H1 (cell line): ENCODE measurements around the gene FLNA. TPM values are rescaled to one million over a fixed set of nuclear protein-coding genes. Genes with fewer than 3 reads are reported as not detected.

ENCODE experiments used
- ATF2 ChIP-seq: IDR thresholded peaks from 2 replicates; pipeline ENCODE4 v1.6.1; 2012; ENCODE audit warnings: low read length, inconsistent platforms
- ATF3 ChIP-seq: IDR thresholded peaks from 2 replicates; pipeline ENCODE4 v1.6.1; 2011; ENCODE audit warnings: low read depth, mild to moderate bottlenecking, low read length; ENCODE audit not compliant: insufficient read depth
- BCL11A ChIP-seq, 2 experiments: IDR thresholded peaks; one replicate each; pipeline ENCODE4 v1.6.1; 2011; ENCODE audit warnings: low read depth in 2 of 2, low read length in 2 of 2, mild to moderate bottlenecking in 2 of 2
- CHD2 ChIP-seq: IDR thresholded peaks from 2 replicates; pipeline ENCODE4 v1.6.1; 2012; ENCODE audit warnings: low read length, improper control_type of control experiment
- CREB1 ChIP-seq: IDR thresholded peaks from 2 replicates; pipeline ENCODE4 v1.6.1; 2012; ENCODE audit warnings: inconsistent platforms
- GTF2F1 ChIP-seq: IDR thresholded peaks from 2 replicates; pipeline ENCODE4 v1.6.1; 2012; ENCODE audit warnings: low read depth, low read length, improper control_type of control experiment, borderline replicate concordance
- HDAC2 ChIP-seq, 2 experiments: fragments of 300-600 bp in 1 of 2; sonication (generic) in 1 of 2; IDR thresholded peaks; 2 replicates each; pipeline ENCODE4 v1.6.1; 2011 to 2012; ENCODE audit warnings: low read depth in 2 of 2, low read length in 2 of 2, mild to moderate bottlenecking in 2 of 2, moderate library complexity in 2 of 2, borderline replicate concordance in 1 of 2, inconsistent platforms in 1 of 2
- KDM1A ChIP-seq: fragments of 200-600, 300-600 bp; sonication (generic); IDR thresholded peaks from 2 replicates; pipeline ENCODE4 v1.7.1; 2016; ENCODE audit warnings: mild to moderate bottlenecking, low read length, borderline replicate concordance
- KDM5A ChIP-seq: fragments of 200-600 bp; IDR thresholded peaks from 2 replicates; pipeline ENCODE4 v1.7.1; 2012; ENCODE audit warnings: mild to moderate bottlenecking, low read length, inconsistent platforms, mixed read lengths
- MAFK ChIP-seq: IDR thresholded peaks from 2 replicates; pipeline ENCODE4 v1.6.1; 2012; ENCODE audit warnings: low read depth, mild to moderate bottlenecking, improper control_type of control experiment, low read length
- NANOG ChIP-seq: IDR thresholded peaks from 2 replicates; pipeline ENCODE4 v1.6.1; 2011; ENCODE audit warnings: low read length, low read depth, mild to moderate bottlenecking, inconsistent platforms; ENCODE audit not compliant: insufficient read depth, poor library complexity, severe bottlenecking
- POLR2A ChIP-seq, 2 experiments: IDR thresholded peaks; 1 replicate in 1 of 2; 2 replicates in 1 of 2; pipeline ENCODE4 v1.6.1; 2011; ENCODE audit warnings: low read depth in 2 of 2, low read length in 2 of 2, mild to moderate bottlenecking in 2 of 2; ENCODE audit errors: control extremely low read depth in 1 of 2
- POU5F1 ChIP-seq: IDR thresholded peaks from 2 replicates; pipeline ENCODE4 v1.6.1; 2011; ENCODE audit warnings: low read depth, mild to moderate bottlenecking, low read length, moderate library complexity
- RXRA ChIP-seq: IDR thresholded peaks from 2 replicates; pipeline ENCODE4 v1.6.1; 2011; ENCODE audit warnings: low read depth, mild to moderate bottlenecking, low read length, moderate library complexity; ENCODE audit not compliant: insufficient read depth
- SIN3A ChIP-seq, 2 experiments: IDR thresholded peaks in 1 of 2; conservative IDR thresholded peaks in 1 of 2; 2 replicates each; pipeline ENCODE4 v1.6.1; 2011 to 2012; ENCODE audit warnings: low read length in 2 of 2, improper control_type of control experiment in 1 of 2, low read depth in 1 of 2, mild to moderate bottlenecking in 1 of 2
- SIX5 ChIP-seq: IDR thresholded peaks from 2 replicates; pipeline ENCODE4 v1.6.1; 2011; ENCODE audit warnings: mild to moderate bottlenecking, low read depth, low read length
- SP1 ChIP-seq: IDR thresholded peaks from 2 replicates; pipeline ENCODE4 v1.6.1; 2011; ENCODE audit warnings: low read depth, low read length
- SRF ChIP-seq: IDR thresholded peaks from 2 replicates; pipeline ENCODE4 v1.6.1; 2011; ENCODE audit warnings: mild to moderate bottlenecking, low read depth, low read length, moderate library complexity
- TBP ChIP-seq: IDR thresholded peaks from 2 replicates; pipeline ENCODE4 v1.6.1; 2011; ENCODE audit warnings: low read depth, low read length, improper control_type of control experiment
- polyA plus RNA-seq, 7 experiments: library from polyadenylated mRNA; depleted of rRNA in 3 of 7; stranded (reverse) in 5 of 7; unstranded in 2 of 7; fragments of >200 nt in 5 of 7; fragments of 200-250 nt in 2 of 7; gene quantifications; 1 replicate in 5 of 7; 2 replicates in 1 of 7; 4 replicates in 1 of 7; pipeline versions ENCODE4 v1.2.1 to v1.2.3, GENCODE V29; 2011 to 2013; ENCODE audit warnings: missing spikeins in 2 of 7, mixed read lengths in 2 of 7
- total RNA-seq: library from RNA; stranded (reverse); fragmentation: NEBNext Ultra II Directional; extraction: Animal tissue kit (Norgen Biotek cat#: 25700); gene quantifications from 2 replicates; pipeline ENCODE4 v1.2.1, GENCODE V29; 2021
- TF ChIP-seq, protein P1 (sequence below): IDR thresholded peaks from 2 replicates; pipeline ENCODE4 v1.6.1; 2012; ENCODE audit warnings: inconsistent platforms

Gene FLNA
- total and polyA plus RNA-seq, 2 of the 8 experiments (the other 6 are each of a cell fraction or from before 2014, with no cell fraction given), result 315 to 925 TPM

DNA sequence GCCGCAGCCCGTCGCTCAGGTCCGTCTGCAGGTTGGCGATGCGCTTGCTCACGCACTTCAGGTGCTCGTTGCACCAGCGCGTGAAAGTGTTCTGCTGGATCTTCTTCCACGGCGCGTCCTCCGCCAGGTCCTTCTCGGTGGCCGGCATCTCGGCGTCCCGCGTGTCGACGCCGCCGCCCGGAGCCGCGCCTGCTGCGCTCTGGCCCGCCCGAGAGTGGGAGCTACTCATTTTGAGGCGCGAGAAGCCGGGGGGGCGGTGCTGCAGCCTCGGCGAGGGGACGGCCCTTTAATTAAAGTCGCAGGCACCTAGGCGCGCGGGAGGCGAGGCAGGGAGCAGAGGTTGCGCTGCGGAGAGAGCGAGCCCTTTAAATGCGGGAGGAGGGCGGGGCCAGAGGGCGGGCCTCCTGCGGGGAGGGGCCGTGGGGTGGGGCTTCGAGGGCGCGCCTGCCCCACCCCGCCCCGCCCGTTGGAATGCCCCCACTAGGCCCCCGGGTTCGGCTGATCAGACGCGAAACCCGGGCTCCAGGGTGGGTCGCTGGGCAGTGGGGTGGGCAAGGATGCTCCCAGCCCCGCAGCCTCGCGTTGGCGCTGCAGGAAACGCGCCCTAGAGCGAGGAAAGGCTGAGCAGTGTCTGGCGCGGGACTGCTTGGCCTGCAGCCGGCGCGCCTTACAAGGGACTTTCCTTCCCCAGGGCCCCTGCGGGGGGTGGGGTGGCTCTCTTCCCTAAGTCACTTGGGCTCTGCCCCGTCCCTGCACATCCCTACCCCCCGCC, 3.2 kb downstream of the FLNA start (continued):
- TF ChIP-seq, protein P1, sequence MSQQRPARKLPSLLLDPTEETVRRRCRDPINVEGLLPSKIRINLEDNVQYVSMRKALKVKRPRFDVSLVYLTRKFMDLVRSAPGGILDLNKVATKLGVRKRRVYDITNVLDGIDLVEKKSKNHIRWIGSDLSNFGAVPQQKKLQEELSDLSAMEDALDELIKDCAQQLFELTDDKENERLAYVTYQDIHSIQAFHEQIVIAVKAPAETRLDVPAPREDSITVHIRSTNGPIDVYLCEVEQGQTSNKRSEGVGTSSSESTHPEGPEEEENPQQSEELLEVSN, result no peak
- TF ChIP-seq CREB1 (0 out of 2 replicates have a peak, but pooled peaks have one; percentile 40), MAFK (no peak), KDM1A (no peak), RXRA (no peak), KDM5A (no peak), SRF (no peak), GTF2F1 (peak; percentile 57; the same call in 1 of the 2 replicates), SIN3A (conservative IDR thresholded peaks at IDR 0.05 in 1 of 2, IDR thresholded peaks at IDR 0.05 in 1 of 2; ENCODE audit: low read depth in 1 of 2, low read length in 2 of 2) (0 out of 4 replicates have a peak, but pooled peaks have one; percentile 27 to 51), ATF2 (no peak), POU5F1 (no peak), NANOG (no peak), TBP (peak; percentile 93), BCL11A (IDR thresholded peaks at IDR 0.05; ENCODE audit: low read depth in 2 of 2, low read length in 2 of 2) (no peak), CHD2 (no peak), HDAC2 (IDR thresholded peaks at IDR 0.05; ENCODE audit: borderline replicate concordance in 1 of 2, low read depth in 2 of 2, low read length in 2 of 2) (0 out of 4 replicates have a peak, but pooled peaks of 1 of the 2 experiments have one; percentile 5), SIX5 (no peak), SP1 (peak; percentile 49; the same call in 1 of the 2 replicates), ATF3 (no peak), POLR2A (IDR thresholded peaks at IDR 0.05; ENCODE audit: control extremely low read depth in 1 of 2, low read depth in 2 of 2, low read length in 2 of 2) (peak in 1 of 2 experiments; percentile 96; a peak in 2 of 3 replicates)
